Measurements from ENCODE around the gene MRPS14. TPM values are rescaled to one million over a fixed set of nuclear protein-coding genes. Genes with fewer than 3 reads are reported as not detected.

MRPS14 gene
- polyA plus RNA-seq, 1 of the 3 experiments (the other 2 are of a cell fraction): 18.2 TPM

- CTCF ChIA-PET: interaction anchor here (1.8 to 3.1 kb wide), 3 partner anchors 22 to 95 kb away, joined by 3 to 10 read pairs (median 7); no protein-coding TSS in a partner anchor
Observed at GRCh38 chr1:175050992-175051391, 27.8 kb upstream of the MRPS14 start.

GRCh38 chr1:175045519-175045918 lies 22.3 kb upstream of the MRPS14 start:
- WGBS (ENCODE audit: low lambda C conversion rate): 92% methylated on average over 23 of the region's 32 CpGs
- Histone ChIP-seq H3K27me3 (ENCODE audit: insufficient read depth) (no peaks in the 10 kb centered on the region), H3K9ac (no peak overlapping the region), H3K9me3 (no peaks in the 10 kb centered on the region), H3K4me1 (ENCODE audit: control insufficient read depth in 1 of 2, insufficient read depth in 2 of 2, low read depth in 1 of 2, low read length in 1 of 2) (no peaks in the 10 kb centered on the region), H3K4me3 (ENCODE audit: low read depth in 2 of 2, low read length in 1 of 2) (no peak overlapping the region), H3K27ac (ENCODE audit: low read depth in 2 of 2, low read length in 1 of 2) (no peak overlapping the region), H4K20me1 (ENCODE audit: insufficient read depth) (no peaks in the 10 kb centered on the region), H3K9me2 (no peaks in the 10 kb centered on the region), H2AFZ (ENCODE audit: low read depth) (no peak overlapping the region), H3K79me2 (ENCODE audit: insufficient read depth) (no peaks in the 10 kb centered on the region), H3K4me2 (no peak overlapping the region), H3F3A (replicated peaks; ENCODE audit: insufficient read depth) (no peaks in the 10 kb centered on the region), H3K36me3 (replicated peaks in 1 of 2; ENCODE audit: control insufficient read depth in 1 of 2, insufficient read depth in 2 of 2, low read length in 1 of 2) (no peaks in the 10 kb centered on the region)
- CTCF ChIA-PET: interaction anchor here (0.7 kb wide), 1 partner anchor 80 kb away, joined by 3 read pairs; no protein-coding TSS in a partner anchor
- no peak for DNase-seq
- TF ChIP-seq, protein P1, sequence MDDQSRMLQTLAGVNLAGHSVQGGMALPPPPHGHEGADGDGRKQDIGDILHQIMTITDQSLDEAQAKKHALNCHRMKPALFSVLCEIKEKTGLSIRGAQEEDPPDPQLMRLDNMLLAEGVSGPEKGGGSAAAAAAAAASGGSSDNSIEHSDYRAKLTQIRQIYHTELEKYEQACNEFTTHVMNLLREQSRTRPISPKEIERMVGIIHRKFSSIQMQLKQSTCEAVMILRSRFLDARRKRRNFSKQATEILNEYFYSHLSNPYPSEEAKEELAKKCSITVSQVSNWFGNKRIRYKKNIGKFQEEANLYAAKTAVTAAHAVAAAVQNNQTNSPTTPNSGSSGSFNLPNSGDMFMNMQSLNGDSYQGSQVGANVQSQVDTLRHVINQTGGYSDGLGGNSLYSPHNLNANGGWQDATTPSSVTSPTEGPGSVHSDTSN (IDR thresholded peaks at IDR 0.05): no peak
- TF ChIP-seq CHD2 (IDR thresholded peaks at IDR 0.05; ENCODE audit: low read length, partially characterized antibody) (no peak), GABPA (IDR thresholded peaks at IDR 0.05; ENCODE audit: low read depth) (no peak), RAD21 (IDR thresholded peaks at IDR 0.05; ENCODE audit: low read length) (no peak), FOXM1 (IDR thresholded peaks at IDR 0.05; ENCODE audit: low read depth) (no peak), SIN3A (IDR thresholded peaks at IDR 0.05; ENCODE audit: borderline replicate concordance, low read depth, low read length) (no peak), YY1 (IDR thresholded peaks at IDR 0.05; ENCODE audit: low read depth) (no peak)
- POLR2A ChIA-PET: no interaction called here

More at GRCh38 chr1:175050992-175051391, 27.8 kb upstream of the MRPS14 start:
- POLR2A ChIA-PET: no interaction called here
- Histone ChIP-seq H3K4me2 (no peak overlapping the region), H3K4me3 (ENCODE audit: low read depth in 2 of 2, low read length in 1 of 2) (no peak overlapping the region), H3K79me2 (ENCODE audit: insufficient read depth) (no peaks in the 10 kb centered on the region), H3K27ac (ENCODE audit: low read depth in 2 of 2, low read length in 1 of 2) (no peak overlapping the region), H3K9me3 (no peaks in the 10 kb centered on the region), H2AFZ (ENCODE audit: low read depth) (no peak overlapping the region), H3K4me1 (ENCODE audit: control insufficient read depth in 1 of 2, insufficient read depth in 2 of 2, low read depth in 1 of 2, low read length in 1 of 2) (no peaks in the 10 kb centered on the region), H3K27me3 (ENCODE audit: insufficient read depth) (no peaks in the 10 kb centered on the region), H4K20me1 (ENCODE audit: insufficient read depth) (no peaks in the 10 kb centered on the region), H3K9ac (no peak overlapping the region), H3F3A (replicated peaks; ENCODE audit: insufficient read depth) (no peaks in the 10 kb centered on the region), H3K36me3 (replicated peaks in 1 of 2; ENCODE audit: control insufficient read depth in 1 of 2, insufficient read depth in 2 of 2, low read length in 1 of 2) (no peaks in the 10 kb centered on the region), H3K9me2 (no peaks in the 10 kb centered on the region)
- TF ChIP-seq SMC3 (IDR thresholded peaks at IDR 0.05; ENCODE audit: low read depth, low read length) (no peak), FOXM1 (IDR thresholded peaks at IDR 0.05; ENCODE audit: low read depth) (no peak), POLR2AphosphoS5 (IDR thresholded peaks at IDR 0.05; ENCODE audit: low read depth, low read length) (no peak), RCOR1 (IDR thresholded peaks at IDR 0.05; ENCODE audit: low read length) (no peak), ELF1 (IDR thresholded peaks at IDR 0.05) (no peak), MEF2A (IDR thresholded peaks at IDR 0.05; ENCODE audit: borderline replicate concordance, low read depth) (no peak), RAD21 (IDR thresholded peaks at IDR 0.05; ENCODE audit: low read length) (no peak), GABPA (IDR thresholded peaks at IDR 0.05; ENCODE audit: low read depth) (no peak), NRF1 (IDR thresholded peaks at IDR 0.05; ENCODE audit: low read depth, low read length) (no peak), TAF1 (IDR thresholded peaks at IDR 0.05; ENCODE audit: borderline replicate concordance, low read depth, low read length) (no peak)
- TF ChIP-seq, protein P2, sequence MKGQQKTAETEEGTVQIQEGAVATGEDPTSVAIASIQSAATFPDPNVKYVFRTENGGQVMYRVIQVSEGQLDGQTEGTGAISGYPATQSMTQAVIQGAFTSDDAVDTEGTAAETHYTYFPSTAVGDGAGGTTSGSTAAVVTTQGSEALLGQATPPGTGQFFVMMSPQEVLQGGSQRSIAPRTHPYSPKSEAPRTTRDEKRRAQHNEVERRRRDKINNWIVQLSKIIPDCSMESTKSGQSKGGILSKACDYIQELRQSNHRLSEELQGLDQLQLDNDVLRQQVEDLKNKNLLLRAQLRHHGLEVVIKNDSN (IDR thresholded peaks at IDR 0.05; ENCODE audit: borderline replicate concordance, low read depth): no peak
- TF ChIP-seq, protein P1 (IDR thresholded peaks at IDR 0.05): no peak
- no peak for DNase-seq
- WGBS (ENCODE audit: low lambda C conversion rate): 22% methylated on average over 2 of the region's 2 CpGs
